D721Med (cell line): Measurements from ENCODE around the gene DYNC1I1.

Experiments
- DNase-seq: peaks from one replicate; pipeline ENCODE4 v3.0.0; 2011; ENCODE audit warnings: low spot score; ENCODE audit not compliant: insufficient read length
- FAIRE-seq: peaks from 2 replicates; lab custom pipeline; 2011; peaks lifted over from hg19 to GRCh38; lab: Jason Lieb, UNC
- TF ChIP-seq, protein P1 (sequence below): IDR thresholded peaks from 2 replicates; pipeline ENCODE4 v1.5.1; 2012; ENCODE audit warnings: mild to moderate bottlenecking, control low read depth; ENCODE audit not compliant: insufficient read depth; ENCODE audit errors: missing control alignments

Gene DYNC1I1

DNA sequence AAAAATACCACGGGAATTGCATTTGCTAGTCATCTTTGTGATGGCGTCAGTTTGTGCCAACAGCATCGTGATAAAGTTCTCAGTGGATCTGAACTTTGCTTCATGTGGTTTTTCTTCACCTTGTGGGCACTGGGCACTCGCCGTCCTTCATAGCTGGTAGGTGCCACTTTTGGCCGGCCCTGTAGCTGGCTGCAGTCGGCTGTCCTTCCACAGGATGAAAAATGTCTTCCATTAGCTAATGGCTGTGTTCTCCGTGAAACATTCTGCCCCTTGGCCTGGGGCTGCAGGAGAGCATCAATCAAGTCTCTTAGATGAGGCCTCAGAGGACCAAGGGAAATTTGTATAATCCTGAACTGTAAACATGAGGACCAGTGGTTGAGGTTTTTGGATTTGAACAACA, 145.3 kb downstream of the DYNC1I1 start:
- TF ChIP-seq, protein P1, sequence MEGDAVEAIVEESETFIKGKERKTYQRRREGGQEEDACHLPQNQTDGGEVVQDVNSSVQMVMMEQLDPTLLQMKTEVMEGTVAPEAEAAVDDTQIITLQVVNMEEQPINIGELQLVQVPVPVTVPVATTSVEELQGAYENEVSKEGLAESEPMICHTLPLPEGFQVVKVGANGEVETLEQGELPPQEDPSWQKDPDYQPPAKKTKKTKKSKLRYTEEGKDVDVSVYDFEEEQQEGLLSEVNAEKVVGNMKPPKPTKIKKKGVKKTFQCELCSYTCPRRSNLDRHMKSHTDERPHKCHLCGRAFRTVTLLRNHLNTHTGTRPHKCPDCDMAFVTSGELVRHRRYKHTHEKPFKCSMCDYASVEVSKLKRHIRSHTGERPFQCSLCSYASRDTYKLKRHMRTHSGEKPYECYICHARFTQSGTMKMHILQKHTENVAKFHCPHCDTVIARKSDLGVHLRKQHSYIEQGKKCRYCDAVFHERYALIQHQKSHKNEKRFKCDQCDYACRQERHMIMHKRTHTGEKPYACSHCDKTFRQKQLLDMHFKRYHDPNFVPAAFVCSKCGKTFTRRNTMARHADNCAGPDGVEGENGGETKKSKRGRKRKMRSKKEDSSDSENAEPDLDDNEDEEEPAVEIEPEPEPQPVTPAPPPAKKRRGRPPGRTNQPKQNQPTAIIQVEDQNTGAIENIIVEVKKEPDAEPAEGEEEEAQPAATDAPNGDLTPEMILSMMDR: no peak
- no peak for FAIRE-seq

DNA sequence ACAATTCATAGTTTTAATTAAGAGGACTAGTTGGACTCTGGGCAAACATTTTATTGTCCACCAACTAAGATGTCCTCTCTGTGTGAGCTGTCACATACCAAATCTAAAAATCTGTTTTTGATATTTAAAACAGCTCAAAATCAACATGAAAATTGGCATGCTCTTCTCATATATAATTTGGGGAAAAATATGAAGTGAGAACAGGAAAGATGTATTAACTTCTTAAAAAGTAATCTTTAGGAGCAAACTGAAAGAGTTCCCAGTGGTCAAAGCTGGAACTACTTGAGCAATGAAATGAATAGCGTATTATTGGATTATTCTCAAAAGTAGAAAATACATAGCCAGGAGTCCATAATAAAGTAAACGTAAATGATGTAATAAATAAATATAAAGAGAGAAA, 147.2 kb downstream of the DYNC1I1 start:
- DNase-seq (no peak), FAIRE-seq (no peak)
- TF ChIP-seq, protein P1: no peak

More for the DNA sequence above, 145.3 kb downstream of the DYNC1I1 start:
- no peak for DNase-seq

DNA sequence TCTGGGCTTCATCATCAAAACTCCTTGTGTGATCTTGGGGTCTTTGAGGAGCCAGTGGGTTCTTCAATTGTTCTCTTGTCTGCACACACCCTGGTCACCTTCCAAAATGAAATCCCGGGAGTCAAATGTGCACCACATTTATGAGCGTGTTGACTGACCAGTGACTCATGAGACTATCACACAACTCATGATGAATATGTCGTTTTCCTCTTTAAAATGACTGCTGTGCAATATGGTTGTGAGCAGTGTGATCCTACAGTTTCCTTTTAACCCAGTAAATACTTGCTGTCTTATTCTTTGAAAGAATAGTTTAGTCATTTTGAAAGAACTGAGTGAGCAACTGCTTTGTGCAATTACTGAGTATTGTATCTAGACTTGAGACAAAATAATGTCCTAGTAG, 149.2 kb downstream of the DYNC1I1 start:
- no peak for DNase-seq
- no peak for FAIRE-seq
- TF ChIP-seq, protein P1: no peak

DNA sequence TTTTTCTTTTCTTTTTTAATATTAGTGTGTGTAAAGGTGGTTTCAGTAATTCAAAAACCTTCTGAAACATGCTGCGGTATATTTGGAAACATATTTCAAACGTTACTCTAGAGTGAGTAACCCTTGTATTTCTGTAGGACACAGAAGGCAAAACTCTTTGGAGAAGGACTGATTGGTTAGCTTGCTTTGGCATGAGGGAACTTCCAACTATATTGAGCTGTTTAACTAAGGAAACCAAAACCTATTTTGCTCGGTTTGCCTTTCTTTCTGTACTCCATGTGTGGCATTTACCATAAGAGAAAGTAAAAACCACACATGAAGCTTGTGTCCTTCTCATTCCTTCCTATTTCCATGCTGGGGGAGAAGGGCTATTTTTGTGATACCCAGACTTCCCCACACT, 149.8 kb downstream of the DYNC1I1 start:
- no peak for DNase-seq
- FAIRE-seq: no peak
- TF ChIP-seq, protein P1: no peak

DNA sequence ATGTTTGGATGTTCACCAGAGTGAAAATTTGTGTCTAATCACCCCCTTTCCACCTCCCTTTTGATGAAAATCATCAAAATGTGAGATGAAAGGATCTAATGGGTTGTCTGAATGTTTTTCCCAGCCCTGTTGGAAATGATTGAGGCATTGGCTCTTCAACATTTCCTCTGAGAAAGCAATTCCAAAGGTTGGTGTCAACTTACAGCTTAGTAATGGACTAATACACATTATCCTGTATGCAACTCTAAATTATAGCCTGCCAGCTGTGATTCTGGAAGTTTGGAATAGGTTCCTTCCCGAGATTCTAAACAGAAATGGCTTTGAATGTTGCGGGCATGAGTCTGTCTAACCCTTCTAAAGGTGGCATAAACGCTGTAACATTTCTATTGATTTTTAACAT, 152.9 kb downstream of the DYNC1I1 start:
- TF ChIP-seq, protein P1: no peak
- FAIRE-seq (no peak), DNase-seq (no peak)

DNA sequence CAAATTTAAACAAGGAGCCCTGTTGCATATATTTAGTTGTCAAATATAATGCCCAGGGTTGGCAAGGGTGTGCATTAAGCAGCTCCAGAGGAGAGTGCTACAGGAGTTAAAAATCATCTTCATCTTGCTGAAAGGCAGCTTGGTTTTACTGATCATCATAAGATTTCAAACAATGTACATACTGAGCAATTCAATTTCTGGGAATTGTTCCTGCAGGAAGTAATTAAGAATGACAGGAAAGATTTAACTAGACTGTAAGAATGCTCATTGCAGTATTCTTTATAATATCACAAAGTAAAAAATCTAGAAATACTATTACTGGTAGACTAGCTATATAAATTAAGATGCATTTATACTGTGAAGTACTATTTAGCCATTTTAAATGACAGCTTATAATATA, 153.6 kb downstream of the DYNC1I1 start:
- no peak for FAIRE-seq
- no peak for DNase-seq
- TF ChIP-seq, protein P1: no peak

DNA sequence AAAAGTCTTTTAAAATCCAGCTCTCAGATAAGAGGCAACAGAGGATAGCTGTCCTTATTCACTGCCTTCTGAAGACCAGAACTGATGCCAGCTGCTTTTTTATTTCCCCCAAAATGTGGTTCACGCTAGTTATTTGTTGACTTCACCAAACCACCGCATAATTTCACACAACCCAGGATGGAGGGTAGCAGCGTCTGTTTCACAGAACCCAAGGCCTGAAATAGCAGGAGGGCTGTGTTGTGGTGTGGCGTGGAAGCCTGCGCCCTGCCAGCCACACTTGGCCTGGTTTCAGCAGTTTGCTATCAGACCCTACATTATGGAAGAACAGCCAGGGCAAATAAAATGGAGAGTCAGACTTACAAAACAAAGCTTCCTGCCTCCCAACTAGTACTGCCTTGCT, 155.4 kb downstream of the DYNC1I1 start:
- TF ChIP-seq, protein P1: no peak
- no peak for DNase-seq
- no peak for FAIRE-seq
